Spinal cord (tissue), 10 donors: ENCODE data around the gene STK4. TPM values are rescaled to one million over a fixed set of nuclear protein-coding genes. Genes with fewer than 3 reads are reported as not detected.

Experiments used
- DNase-seq, 6 donors: peaks; one replicate each; pipeline versions ENCODE4 v3.0.0 to v3.0.0-alpha.2; 2013 to 2015; ENCODE audit warnings: low spot score in 6 of 6, low read depth in 4 of 6
- H3K27ac ChIP-seq: one replicate; pipeline ENCODE4 v1.5.1; 2013; ENCODE audit warnings: low read depth, low read length, control low read depth
- H3K27me3 ChIP-seq: one replicate; pipeline ENCODE4 v1.6.1; 2013; ENCODE audit warnings: low read length; ENCODE audit not compliant: control insufficient read depth, insufficient read depth
- H3K36me3 ChIP-seq: one replicate; pipeline ENCODE4 v1.6.1; 2013; ENCODE audit warnings: low read length; ENCODE audit not compliant: control insufficient read depth, insufficient read depth
- H3K4me1 ChIP-seq: one replicate; pipeline ENCODE4 v1.6.1; 2013; ENCODE audit warnings: low read length; ENCODE audit not compliant: control insufficient read depth, insufficient read depth
- H3K4me3 ChIP-seq: one replicate; pipeline ENCODE4 v1.5.1; 2013; ENCODE audit warnings: low read depth, low read length, control low read depth
- H3K9me3 ChIP-seq: one replicate; pipeline ENCODE4 v1.6.1; 2013; ENCODE audit warnings: low read length; ENCODE audit not compliant: control insufficient read depth, insufficient read depth
- WGBS: methylation state at CpG from one replicate; pipeline ENCODE4 v1.1.5; 2013; ENCODE audit warnings: missing lambda C conversion rate; ENCODE audit not compliant: insufficient coverage; 5-methylcytosine and 5-hydroxymethylcytosine counted together
- polyA plus RNA-seq, 2 donors: library from polyadenylated mRNA; unstranded; fragments of 120-200 nt; gene quantifications; one replicate each; pipeline ENCODE4 v1.2.1, GENCODE V29; 2013; ENCODE audit not compliant: insufficient read length in 2 of 2
- total RNA-seq, 2 donors: library from RNA; depleted of rRNA in 1 of 2; stranded (reverse); fragments of 120-200 nt in 1 of 2; fragments of >200 nt in 1 of 2; gene quantifications; one replicate each; pipeline versions ENCODE4 v1.2.3 to v1.2.4, GENCODE V29; 2013 to 2014
- donor health status: healthy.

Gene STK4
- total and polyA plus RNA-seq, 4 donors, result 13.5 to 36.5 (median 18.0) TPM

DNA sequence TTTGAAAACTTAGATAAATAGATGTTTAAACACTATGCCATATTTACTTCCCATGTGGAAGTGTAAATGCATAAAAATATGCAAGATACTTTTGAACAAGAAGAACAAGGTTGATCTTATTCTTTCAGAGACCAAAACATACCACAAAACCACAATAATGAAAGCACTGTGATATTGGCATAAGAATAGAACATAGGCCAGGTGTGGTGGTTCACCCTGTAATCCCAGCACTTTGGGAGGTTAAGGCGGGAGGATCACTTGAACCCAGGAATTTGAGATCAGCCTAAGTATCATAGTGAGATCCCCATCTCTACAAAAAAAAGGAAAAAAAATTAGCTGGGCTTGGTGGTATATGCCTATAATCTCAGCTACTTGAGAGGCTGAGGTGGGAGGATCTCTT, 68.1 kb downstream of the STK4 start:
- WGBS, result no CpG with 5 or more reads among the region's 1 CpG
- H3K4me3 ChIP-seq, result no peak overlapping the region

DNA sequence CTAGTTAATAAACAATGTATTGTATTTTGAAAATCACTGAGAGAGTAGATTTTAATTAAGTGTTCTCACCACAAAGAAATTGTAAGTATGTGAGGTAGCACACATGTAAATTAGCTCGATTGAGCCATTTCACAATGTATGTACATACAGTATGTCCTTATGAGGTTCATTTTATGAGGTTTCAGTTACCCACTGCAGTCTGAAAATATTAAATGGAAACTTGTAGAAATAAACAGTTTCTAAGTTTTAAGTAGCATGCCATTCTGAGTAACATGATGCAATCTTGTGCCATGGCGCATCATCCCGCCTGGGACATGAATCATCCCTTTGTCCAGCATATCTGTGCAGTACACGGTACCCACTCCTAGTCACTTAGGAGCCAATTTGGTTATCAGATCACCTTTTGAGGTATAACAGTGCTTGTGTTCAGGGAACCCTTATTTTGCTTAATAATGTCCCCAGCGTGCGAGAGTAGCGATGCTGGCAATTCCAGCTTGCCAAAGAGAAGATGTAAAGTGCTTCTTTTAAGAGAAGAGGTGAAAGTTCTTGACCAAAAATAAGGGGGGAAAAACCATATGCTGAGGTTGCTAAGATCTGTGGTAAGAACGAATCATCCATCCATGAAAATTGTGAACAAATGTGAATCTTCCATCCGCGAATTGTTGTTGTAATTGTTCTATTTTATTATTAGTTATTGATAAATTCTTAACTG, 69.9 kb downstream of the STK4 start:
- no peaks in the 10 kb centered on the region for H3K4me1 ChIP-seq
- no peak overlapping the region for H3K27ac ChIP-seq
- WGBS, result 77% methylated on average over 3 of the region's 10 CpGs
- no peaks in the 10 kb centered on the region for H3K9me3 ChIP-seq
- DNase-seq, result no peak
- no peaks in the 10 kb centered on the region for H3K27me3 ChIP-seq
- H3K36me3 ChIP-seq, result no peaks in the 10 kb centered on the region
- H3K4me3 ChIP-seq, result no peak overlapping the region

More for the DNA sequence above, 68.1 kb downstream of the STK4 start:
- Histone ChIP-seq H3K36me3 (no peaks in the 10 kb centered on the region), H3K27me3 (no peaks in the 10 kb centered on the region), H3K27ac (no peak overlapping the region), H3K4me1 (no peaks in the 10 kb centered on the region), H3K9me3 (no peaks in the 10 kb centered on the region)
- DNase-seq, result no peak

DNA sequence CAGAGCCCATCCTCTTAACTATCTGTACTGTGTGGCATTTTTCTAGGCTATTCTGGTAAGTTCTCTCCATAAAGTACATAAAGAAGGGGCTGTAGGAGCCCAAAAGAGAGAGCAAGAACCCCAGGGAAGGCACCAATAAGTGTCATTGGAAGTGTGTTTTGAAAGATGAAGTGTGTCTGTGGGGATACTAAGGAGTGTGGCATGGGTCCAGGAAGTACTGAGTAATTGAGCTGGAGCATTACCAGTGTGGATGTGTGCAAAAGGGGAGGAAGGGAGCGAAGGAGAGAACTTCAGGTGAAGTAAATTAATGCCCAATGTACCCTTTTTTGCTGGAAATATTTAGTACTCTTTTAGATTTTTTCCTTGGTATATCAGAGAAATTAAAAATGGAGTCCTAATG, 70.7 kb downstream of the STK4 start:
- H3K27me3 ChIP-seq, result no peaks in the 10 kb centered on the region
- no peaks in the 10 kb centered on the region for H3K4me1 ChIP-seq
- H3K9me3 ChIP-seq, result no peaks in the 10 kb centered on the region
- WGBS, result no CpG with 5 or more reads among the region's 1 CpG
- H3K4me3 ChIP-seq, result no peak overlapping the region
- peak in 1 of 6 donors; percentile 41 for DNase-seq
- H3K36me3 ChIP-seq, result no peaks in the 10 kb centered on the region
- no peak overlapping the region for H3K27ac ChIP-seq

DNA sequence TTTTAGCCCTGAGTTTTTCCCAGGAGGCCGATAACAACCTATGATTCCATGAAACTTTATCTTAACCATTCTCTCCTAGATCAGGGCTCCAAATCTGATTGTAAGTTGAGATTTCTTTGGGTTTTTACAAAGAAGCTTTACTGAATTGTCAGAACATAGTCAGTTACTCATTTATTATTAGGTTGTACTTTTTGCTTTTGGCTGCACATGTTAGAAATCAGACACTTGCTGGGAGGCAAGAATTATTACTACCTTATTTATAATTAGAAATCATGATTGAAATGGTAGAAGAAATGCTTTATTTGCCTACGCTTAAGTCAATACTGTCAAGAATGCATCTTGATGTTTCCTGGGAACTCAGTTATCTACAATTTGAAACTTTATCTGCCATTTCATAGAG, 71.3 kb downstream of the STK4 start:
- H3K4me1 ChIP-seq, result no peaks in the 10 kb centered on the region
- no peak for DNase-seq
- no peak overlapping the region for H3K4me3 ChIP-seq
- H3K27ac ChIP-seq, result no peak overlapping the region
- no peaks in the 10 kb centered on the region for H3K27me3 ChIP-seq
- no peaks in the 10 kb centered on the region for H3K36me3 ChIP-seq
- no peaks in the 10 kb centered on the region for H3K9me3 ChIP-seq
- WGBS, result no CpG with 5 or more reads among the region's 2 CpGs

DNA sequence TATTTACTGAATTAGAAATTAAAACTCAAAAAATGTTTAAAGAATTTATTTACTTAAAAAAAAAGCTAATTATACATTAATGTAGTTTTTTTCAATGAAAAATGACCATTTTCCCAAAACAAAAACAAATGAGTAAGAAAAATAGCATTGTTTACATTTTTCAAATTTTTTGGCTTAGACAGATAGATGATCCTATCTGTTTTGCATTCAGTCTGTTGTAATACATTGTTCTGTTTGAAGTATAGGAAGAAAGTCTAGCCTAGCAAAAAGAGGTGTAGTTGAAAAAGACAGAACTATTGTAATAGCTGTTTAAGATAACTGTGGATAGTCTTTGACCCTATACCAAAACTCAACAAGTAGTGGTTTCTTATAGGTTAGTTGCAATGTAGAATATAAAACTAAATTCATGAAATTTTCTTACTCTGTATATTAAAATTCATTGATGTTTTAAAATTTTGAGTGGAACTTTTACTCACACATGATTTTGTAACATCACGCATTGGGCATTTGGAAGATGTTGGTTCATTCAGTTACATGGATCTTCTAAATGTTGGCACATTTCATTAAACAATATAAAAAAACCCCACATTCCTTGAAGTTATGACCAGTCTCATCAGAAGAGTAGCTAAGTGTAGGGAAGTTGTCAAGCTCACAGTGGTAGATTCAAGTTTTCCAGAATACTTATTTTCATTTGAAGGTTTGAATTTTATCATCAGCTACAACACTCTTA, 72.6 kb downstream of the STK4 start:
- H3K27me3 ChIP-seq, result no peaks in the 10 kb centered on the region
- H3K27ac ChIP-seq, result no peak overlapping the region
- no CpG with 5 or more reads among the region's 1 CpG for WGBS
- no peak for DNase-seq
- H3K4me1 ChIP-seq, result no peaks in the 10 kb centered on the region
- no peaks in the 10 kb centered on the region for H3K36me3 ChIP-seq
- no peaks in the 10 kb centered on the region for H3K9me3 ChIP-seq
- H3K4me3 ChIP-seq, result no peak overlapping the region

DNA sequence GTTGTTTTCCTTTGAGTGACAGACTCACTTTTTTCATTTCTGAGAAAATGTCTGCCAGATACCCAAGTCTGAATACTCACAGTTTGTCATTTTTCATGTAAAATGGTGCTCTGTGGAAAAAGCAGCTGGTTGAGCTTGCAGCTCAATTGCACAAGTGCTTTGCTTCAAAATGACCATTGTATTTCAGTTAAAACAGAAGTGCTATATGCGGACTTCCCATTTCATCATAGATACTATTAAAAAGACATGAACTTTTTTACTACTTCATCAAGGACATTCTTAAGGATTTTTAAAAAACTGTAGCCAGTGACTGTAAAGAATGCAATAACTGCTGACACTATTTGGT, 73.1 kb downstream of the STK4 start:
- Histone ChIP-seq H3K4me3 (no peak overlapping the region), H3K27ac (no peak overlapping the region), H3K4me1 (peaks cover 3% of the 10 kb centered on the region), H3K36me3 (no peaks in the 10 kb centered on the region), H3K9me3 (no peaks in the 10 kb centered on the region), H3K27me3 (no peaks in the 10 kb centered on the region)
- DNase-seq, result no peak
- WGBS, result no CpG with 5 or more reads among the region's 1 CpG

DNA sequence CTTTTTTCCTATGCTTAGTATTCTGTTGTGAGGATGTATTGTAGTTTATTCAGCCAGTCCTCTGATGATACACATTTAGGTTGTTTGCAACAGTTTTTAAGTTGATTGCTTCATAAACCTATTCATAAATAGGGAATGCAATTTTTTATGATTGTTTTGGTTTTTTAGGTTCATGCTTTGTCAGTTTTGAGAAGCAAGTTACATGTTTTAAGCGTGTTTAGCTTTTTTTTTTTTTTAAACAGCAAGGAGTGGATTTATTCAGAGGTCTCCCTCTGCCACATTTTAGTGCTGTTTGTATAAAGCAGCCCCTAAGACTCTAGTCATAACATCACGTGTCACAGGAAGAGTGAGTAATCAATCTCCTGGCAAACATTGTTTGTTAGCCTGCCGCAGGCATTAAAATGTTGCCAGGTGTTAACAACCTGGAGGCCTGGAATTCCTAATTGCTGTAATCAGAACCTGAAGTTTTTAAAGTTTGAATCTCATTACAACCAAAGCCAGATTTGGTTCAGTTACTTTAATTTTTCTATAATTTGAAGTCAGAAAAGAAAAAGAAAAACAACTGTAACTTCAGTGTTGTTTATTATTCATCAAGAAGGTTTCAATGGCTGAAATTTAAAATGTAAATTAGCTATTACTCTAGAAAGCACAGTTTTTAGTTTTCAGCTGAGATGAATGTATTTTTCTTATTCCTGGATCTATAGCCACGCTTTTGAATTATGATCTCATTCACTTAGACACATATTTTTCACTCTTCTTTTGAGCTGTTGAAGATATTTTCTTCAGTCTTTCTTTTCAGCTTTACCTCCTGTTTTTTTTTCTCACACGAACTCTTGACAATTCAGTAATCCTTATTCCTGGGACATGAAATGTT, 75.4 kb downstream of the STK4 start:
- no CpG with 5 or more reads among the region's 5 CpGs for WGBS
- Histone ChIP-seq H3K36me3 (no peaks in the 10 kb centered on the region), H3K27ac (no peak overlapping the region)

DNA sequence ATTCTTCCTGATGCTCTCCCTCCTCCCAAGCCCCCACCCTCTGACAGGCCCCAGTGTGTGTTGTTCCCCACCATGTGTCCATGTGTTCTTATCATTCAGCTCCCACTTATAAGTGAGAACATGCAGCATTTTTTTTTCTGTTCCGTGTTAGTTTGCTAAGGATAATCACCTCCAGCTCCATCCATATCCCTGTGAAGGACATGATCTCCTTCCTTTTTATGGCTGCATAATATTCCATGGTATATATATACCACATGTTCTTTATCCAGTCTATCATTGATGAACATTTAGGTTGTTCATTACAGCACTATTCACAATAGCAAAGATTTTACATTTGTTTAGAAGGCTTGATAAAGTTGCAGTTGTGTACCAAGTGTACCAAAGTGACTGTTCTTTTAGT, 76.7 kb downstream of the STK4 start:
- Histone ChIP-seq H3K27ac (no peak overlapping the region), H3K4me1 (peaks cover 4% of the 10 kb centered on the region), H3K36me3 (no peaks in the 10 kb centered on the region), H3K9me3 (no peaks in the 10 kb centered on the region), H3K27me3 (no peaks in the 10 kb centered on the region), H3K4me3 (no peak overlapping the region)
- no peak for DNase-seq
- WGBS, result no CpG with 5 or more reads among the region's 1 CpG

More for the DNA sequence above, 75.4 kb downstream of the STK4 start:
- H3K9me3 ChIP-seq, result no peaks in the 10 kb centered on the region
- peaks cover 4% of the 10 kb centered on the region for H3K4me1 ChIP-seq
- no peaks in the 10 kb centered on the region for H3K27me3 ChIP-seq
- no peak for DNase-seq
- no peak overlapping the region for H3K4me3 ChIP-seq

DNA sequence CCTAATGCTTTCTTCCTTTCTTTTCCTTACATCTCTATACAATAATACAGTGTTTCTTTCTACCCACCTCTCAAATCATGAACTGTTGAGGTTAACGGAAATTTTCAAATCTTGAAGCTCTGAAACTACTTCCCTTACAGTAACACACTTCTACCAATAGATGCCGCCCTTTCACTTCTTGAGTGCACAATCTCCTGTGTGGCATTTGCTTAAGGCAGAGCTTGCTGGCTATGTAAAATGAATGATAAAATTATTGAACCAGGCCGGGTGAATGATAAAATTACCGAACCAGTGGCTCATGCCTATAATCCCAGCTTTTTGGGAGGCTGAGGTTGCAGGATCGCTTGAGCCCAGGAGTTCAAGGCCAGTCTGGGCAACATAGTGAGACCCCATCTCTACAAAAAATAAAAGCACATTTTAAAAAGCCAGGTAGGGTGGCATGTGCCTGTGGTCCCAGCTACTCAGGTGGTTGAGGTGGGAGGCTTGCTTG, 77.8 kb downstream of the STK4 start:
- peak in 4 of 6 donors; percentile 60 to 95 (median 78) for DNase-seq
- H3K9me3 ChIP-seq, result no peaks in the 10 kb centered on the region
- 48% methylated on average over 2 of the region's 5 CpGs for WGBS
- no peak overlapping the region for H3K4me3 ChIP-seq
- peak overlapping the region; percentile 42 for H3K27ac ChIP-seq
- no peaks in the 10 kb centered on the region for H3K36me3 ChIP-seq
- peaks cover 9% of the 10 kb centered on the region for H3K4me1 ChIP-seq
- no peaks in the 10 kb centered on the region for H3K27me3 ChIP-seq
